Hematopoietic multipotent progenitor cell treated with erythropoietin and hydrocortisone succinate and interleukin-3 and kit ligand, for 8 days (in vitro differentiated cells): ENCODE measurements around the gene PJVK.
"Not testable (repeated sequence)": the region's sequence is repeated elsewhere in the genome, so short reads cannot be mapped to it uniquely, and the experiment has no call there.

Source experiments
- DNase-seq: peaks from one replicate; pipeline ENCODE4 v3.0.0-alpha.2; 2015

PJVK gene

DNA sequence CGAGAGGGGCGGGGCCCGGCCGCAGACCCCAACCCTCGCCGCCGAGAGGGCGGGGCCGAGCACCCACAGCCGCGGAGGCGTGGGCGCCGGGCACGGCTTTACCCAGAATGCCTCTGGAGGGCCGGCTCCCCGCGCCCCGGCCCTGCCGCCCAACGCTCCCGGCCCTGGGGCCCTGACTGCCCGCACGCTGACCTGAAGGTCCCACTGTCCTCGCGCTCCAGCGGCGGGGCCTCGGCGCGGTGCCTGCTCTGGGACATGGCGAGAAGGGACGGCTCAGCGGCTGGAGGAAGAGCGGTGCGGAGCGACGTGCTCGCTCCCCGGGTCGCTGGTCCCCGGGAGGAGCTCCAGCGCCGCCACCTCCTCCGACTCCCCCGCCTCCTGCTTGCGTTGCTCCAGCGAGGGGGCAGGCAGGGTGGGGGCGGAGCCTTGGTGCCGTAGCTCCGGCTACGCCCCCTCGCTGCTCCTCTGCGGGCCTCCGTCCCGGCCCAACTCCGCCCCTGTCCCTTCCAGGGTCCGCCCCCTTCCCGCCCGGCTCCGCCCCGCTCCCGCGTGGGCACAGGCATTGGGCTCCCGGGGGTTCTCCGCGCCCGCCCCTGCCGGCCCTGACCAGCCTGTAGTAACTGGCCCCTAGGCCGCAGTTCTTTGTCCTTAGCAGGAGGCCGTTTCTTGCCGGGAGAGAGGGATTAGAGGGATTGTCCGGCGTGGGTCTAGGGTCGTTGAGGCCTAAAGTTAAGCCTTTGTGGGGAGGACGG lies at the start of gene PJVK, which contains the start of gene PRKRA:
TSS of gene PJVK (plus strand) at position 605 of the 752 bp plus-strand sequence. CDS start 2,032 bp downstream, outside the sequence.
TSS of gene PRKRA (minus strand) at position 402 of the 752 bp plus-strand sequence. CDS start at position 257, 145 bp downstream.
- DNase-seq = peak; percentile 93

DNA sequence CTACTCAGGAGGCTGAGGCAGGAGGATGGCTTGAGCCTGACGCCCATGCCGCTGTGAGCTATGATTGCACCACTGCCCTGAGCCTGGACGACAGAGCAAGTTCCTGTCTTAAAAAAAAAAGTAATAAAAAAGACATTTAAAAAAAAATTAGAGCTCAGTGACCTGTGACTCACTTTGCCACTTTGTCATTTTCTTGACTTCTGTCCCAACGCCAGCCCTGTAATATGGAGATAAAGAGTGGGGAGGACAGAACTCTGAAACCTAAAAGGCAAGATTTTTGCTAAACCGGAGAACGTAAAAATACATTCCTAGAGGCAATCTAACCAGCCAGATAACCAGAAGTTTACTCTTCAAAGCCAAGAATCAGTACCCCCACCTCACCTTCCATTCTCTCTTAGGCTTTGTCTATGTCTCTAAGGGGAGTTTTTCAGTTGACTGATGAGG lies 49.2 kb upstream of the PJVK start:
- DNase-seq = peak; percentile 57

DNA sequence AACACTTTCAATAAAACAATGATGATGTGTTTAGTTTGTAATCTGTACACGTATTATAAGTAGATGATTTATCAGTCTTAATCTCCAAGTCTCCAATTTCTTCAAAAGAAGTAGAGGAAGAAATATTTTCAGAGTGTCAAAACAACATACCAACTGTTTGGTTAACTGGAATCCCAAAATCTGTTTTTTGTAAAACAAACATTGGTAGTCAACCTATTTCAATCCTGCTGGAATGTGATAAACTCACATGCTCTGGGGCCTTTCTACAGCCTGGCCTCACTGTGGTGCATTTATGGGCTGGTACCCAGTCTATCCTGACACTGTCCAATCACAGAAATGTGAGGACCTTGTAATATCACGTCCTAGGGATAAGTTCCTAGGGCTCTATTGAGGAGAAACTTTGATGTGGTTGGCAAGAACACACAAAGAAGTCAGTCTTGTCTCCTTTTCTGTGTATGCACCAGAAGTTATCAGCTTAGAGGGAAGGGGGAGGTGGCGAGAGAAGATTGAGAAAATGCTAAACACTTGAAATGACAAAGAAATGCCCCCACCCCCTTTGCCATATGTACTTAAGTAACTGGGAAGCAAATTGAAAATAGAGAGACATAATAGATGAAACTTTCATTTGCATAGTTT lies 47.4 kb upstream of the PJVK start:
- no peak for DNase-seq

DNA sequence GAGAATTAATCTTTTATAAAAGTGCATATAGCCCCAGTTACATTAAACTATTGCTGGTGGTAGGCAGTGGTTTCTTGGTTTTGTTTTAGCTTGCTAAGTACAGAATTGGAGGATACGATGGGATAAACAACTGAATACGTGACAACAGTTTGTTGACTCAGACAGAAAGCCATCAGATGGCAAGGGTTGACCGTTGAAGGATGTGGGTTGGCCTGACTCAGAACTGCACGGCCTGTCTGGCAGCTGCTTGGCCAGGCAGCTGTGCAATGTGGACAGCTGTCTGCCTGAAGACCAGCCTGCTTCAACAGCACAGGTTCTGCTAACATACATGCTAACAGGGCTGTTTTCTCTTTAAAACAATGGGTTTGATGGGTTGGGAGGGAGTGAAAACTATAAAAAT lies 46.8 kb upstream of the PJVK start:
- no peak for DNase-seq

DNA sequence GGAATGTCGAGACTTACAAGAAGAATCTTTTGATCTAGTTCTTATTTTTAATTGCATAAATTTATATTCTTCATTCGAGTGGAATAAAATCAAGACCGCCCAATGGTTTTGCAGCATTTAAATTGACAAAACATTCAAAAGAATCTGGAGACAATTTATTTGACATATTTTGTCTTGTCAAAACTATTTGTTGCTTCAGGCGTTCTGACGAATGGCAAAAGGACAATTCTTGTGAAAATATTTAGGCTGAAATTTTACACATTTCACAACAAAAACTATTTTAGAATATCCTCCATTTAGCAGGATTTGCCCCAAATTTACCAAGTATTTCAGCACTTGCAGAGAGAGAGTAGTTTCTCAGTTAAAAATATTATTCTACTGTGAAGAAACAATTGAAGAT lies 41.9 kb upstream of the PJVK start:
- DNase-seq = no peak

DNA sequence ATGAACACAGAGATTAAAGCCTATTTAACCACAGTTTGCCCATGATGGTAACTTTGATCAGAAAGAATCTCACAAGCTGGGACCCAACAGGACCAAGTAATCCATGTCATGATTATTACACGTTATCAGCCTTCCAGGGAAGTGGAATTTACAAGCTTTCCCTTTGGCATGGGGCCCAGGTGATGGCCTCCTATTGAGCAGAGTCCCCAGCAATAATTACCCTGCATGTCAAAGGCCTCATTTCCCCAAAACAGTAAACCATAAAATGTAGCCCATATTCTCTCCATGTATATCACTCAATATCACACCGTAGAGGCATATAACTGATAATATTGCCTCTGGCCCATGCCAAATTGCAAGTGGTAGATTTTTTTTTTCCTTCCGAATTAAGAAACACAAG lies 39.1 kb upstream of the PJVK start:
- DNase-seq = no peak

DNA sequence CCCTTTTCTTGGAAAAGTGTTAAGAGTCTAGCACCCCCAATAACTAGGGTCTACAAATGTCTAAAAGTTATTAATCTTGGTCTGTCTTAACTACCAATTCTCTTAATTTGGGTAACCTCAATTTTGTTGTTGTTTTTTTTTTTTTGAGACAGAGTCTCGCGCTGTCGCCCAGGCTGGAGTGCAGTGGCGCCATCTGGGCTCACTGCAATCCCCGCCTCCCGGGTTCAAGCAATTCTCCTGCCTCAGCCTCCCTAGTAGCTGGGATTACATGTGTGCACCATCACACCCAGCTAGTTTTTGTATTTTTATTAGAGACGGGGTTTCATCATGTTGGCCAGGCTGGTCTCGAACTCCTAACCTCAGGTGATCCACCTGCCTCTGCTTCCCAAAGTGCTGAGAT lies 38.7 kb upstream of the PJVK start:
- DNase-seq = not testable (repeated sequence)

DNA sequence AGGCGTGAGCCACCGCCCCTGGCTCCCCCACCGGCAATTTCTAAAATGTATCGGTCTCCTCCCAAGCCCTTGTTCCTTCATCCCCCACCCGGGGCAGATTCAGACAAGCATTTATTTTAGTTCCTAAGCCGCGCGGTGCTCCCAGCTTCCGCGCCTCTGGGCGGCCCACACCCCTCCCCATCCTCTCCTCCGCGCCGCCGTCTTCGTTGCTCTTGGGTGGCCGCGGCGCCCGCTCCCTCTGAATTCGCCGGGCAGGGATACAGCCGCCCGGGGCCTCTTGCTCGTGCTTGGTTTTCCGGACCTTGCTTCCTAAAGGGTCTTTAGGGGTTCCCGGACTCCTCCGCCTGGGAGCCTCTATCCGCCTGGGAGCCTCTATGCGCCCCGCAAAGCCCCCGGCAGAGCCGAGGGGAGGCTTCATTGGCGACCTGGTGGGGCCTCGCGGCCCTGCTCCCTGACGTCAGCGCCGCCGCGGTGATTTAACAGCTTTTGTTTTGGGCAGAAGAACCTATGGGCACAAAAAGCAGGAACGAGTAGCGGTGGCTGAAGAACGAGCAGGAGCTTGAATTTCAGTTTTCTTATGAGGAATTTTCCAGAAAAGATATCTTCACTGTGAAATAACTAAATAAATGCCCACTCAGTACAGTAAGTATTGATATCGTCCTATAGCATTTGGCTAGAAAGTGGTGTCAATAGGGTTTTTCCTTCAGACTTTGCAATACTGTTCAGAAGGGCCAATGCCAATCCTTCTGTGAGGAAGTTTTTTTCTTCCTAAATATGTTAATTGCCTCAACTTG lies 37.5 kb upstream of the PJVK start:
- peak; percentile 77 for DNase-seq

DNA sequence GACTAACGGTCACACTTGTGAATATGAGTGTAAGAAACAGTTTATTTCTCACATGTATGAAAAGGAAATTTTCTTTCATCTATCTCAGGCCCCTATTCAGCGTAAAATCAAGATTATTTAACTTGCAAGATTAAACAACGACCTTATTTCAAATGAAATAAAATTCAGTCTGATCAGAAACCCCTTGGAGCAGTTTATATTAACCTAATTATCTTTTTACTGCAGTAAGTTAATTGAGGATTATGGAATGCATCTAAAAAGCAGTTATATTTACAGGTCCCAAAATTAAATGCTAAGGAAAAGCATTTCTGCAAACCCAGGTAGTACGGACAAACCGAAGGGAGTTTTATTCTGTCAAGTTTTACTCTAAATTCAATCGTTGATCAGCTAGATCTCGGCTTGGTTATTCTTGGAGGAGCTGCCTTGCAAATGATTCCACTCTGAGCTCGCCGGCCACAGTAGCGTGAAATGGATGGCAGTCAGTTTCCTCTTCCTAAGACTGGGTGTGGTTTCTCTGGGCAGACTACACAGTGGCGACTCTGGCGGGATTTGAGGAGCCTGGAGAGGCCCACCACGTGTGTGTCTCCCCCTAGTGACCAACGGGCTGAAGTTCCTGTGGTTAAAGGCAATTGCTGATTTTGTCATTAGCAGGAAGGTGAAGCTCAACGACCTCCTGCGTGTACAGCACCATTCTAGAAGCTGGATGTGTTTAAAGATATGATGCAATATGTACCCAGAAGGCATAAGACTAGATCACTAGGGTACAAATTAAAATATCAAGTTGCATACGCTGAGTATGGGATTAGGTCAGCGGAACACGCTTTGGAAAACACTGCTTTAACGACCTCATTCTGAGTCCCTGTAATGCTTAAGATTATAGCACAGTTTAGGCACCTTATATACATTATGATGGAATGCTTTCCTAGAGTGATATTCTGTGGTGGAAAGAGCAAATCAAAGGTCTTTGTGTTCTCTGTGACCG lies 36.6 kb upstream of the PJVK start:
- DNase-seq = peak; percentile 95

GRCh38 chr2:178415979-178416378 lies 35.2 kb upstream of the PJVK start:
- DNase-seq = no peak

DNA sequence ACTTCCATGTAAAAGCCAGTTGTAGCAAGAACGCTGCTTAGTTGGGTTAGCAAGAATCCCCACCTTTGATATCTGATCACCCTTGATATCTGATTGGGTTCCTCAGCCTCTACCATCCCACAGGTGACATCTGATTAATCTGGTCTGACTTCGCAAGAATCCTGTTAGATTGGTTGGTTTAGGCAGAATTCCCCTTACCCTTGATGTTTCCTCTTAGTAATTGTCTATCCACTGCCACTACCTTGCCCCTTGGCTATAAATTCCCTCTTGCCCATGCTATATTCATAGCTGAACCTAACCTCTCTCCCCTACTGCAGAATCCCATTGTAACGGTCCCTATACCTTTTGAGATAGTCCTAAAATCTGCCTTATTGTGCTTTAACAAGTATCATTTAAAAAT lies 33.3 kb upstream of the PJVK start:
- no peak for DNase-seq

- DNase-seq = no peak
These were observed 32.8 kb upstream of the PJVK start for GRCh38 chr2:178418426-178418825.

DNA sequence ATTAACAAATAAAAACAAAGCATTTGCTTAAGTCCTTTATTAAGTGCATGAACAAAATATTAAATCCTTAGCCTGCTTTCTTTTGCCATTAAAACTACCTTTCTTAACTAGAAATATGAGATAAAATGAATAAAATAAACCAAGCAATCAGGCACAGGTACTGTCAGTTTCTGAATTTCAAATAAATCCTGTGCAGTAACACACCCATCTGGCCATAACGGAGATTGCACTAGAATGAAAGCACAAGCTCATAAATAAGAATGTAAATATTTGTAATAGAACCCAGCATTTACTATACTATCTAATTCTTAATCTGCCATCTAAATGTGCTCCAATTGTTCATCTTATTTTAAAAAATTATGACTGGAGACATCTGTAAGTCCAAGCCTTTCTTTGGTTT lies 32.1 kb upstream of the PJVK start:
- DNase-seq = peak; percentile 25

DNA sequence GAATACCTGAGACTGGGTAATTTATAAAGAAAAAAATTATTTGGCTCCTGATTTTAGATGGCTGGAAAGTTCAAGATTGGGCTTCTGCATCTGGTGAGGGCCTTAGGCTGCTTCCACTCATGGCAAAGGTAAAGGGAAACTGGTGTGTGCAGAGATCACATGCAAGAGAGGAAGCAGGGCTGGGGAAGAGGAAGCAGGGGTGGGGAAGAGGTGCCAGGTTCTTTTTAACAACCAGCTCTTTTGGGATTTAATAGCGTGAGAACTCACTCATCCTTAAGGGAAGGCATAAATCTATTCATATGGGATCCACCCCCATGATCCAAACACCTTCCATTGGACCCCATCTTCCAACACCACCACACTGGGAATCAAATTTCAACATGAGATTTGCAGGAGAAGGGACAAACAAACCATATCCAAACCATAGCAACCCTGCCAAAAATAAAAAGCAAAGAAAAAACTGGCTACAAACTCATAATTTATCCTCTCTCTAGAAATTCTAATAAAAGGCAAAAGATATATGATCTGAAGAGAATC lies 30.6 kb upstream of the PJVK start:
- no peak for DNase-seq

GRCh38 chr2:178422097-178422496 lies 29.1 kb upstream of the PJVK start:
- DNase-seq = no peak

GRCh38 chr2:178423746-178424145 lies 27.4 kb upstream of the PJVK start:
- not testable (repeated sequence) for DNase-seq

GRCh38 chr2:178425255-178425827 lies 25.8 kb upstream of the PJVK start:
- no peak for DNase-seq

- no peak for DNase-seq
These were observed 24.8 kb upstream of the PJVK start for GRCh38 chr2:178426388-178426787.

DNA sequence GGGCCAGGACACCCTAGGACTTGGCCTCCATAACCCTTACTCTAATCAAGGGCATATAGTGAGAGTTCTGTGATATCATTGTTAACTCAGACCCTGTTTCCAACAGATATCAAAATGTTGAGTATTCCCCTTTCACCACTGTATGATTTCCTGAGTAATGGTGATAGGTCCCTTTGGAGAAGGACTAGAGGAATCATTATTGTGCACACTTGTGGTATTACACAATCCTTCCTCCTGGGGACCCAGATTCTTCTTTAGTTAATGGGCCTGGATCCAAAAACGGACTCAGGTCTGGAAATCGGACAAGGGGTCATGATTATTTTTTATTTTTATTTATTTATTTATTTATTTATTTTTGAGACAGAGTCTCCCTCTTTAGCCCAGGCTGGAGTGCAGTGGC lies 23.7 kb upstream of the PJVK start:
- no peak for DNase-seq

GRCh38 chr2:178428396-178428806 lies 22.8 kb upstream of the PJVK start:
- no peak for DNase-seq

- no peak for DNase-seq
These were observed 21.8 kb upstream of the PJVK start for GRCh38 chr2:178429336-178429735.

- no peak for DNase-seq
These were observed 14.5 kb upstream of the PJVK start for GRCh38 chr2:178436662-178437061.
